ENCODE data around the gene NAV2.
"Not testable (repeated sequence)": the region's sequence is repeated elsewhere in the genome, so short reads cannot be mapped to it uniquely, and the experiment has no call there.

Gene NAV2

GRCh38 chr11:19956228-19956627 is 243.6 kb downstream of the NAV2 start:
- TF ChIP-seq CTCF (IDR thresholded peaks at IDR 0.05; ENCODE audit: low read depth, low read length) = no peak
- no peak for DNase-seq (ENCODE audit: extremely low read depth, low read depth)

GRCh38 chr11:19957294-19957943 is 244.8 kb downstream of the NAV2 start:
- DNase-seq (ENCODE audit: extremely low read depth, low read depth) = no peak
- no peak for TF ChIP-seq CTCF (IDR thresholded peaks at IDR 0.05; ENCODE audit: low read depth, low read length)

- no peak for DNase-seq (ENCODE audit: extremely low read depth, low read depth)
- TF ChIP-seq CTCF (IDR thresholded peaks at IDR 0.05; ENCODE audit: low read depth, low read length) = no peak
These were observed 245.6 kb downstream of the NAV2 start for GRCh38 chr11:19958204-19958603.

GRCh38 chr11:19959210-19959609 is 246.6 kb downstream of the NAV2 start:
- TF ChIP-seq CTCF (IDR thresholded peaks at IDR 0.05; ENCODE audit: low read depth, low read length) = no peak
- no peak for DNase-seq (ENCODE audit: extremely low read depth, low read depth)

GRCh38 chr11:19959648-19960059 is 247.0 kb downstream of the NAV2 start:
- no peak for TF ChIP-seq CTCF (IDR thresholded peaks at IDR 0.05; ENCODE audit: low read depth, low read length)
- DNase-seq (ENCODE audit: extremely low read depth, low read depth) = no peak

- DNase-seq (ENCODE audit: extremely low read depth, low read depth) = not testable (repeated sequence)
These were observed 247.8 kb downstream of the NAV2 start for GRCh38 chr11:19960410-19960809.

GRCh38 chr11:19961225-19961624 is 248.6 kb downstream of the NAV2 start:
- DNase-seq (ENCODE audit: extremely low read depth, low read depth) = no peak
- no peak for TF ChIP-seq CTCF (IDR thresholded peaks at IDR 0.05; ENCODE audit: low read depth, low read length)

Data from AG09319 (cell line).